Erythroblast (primary cell): ENCODE data around the gene SLC6A13.

Experiments
- GATA1 ChIP-seq: IDR thresholded peaks from 2 replicates; pipeline ENCODE4 v1.6.1; 2011; ENCODE audit warnings: low read depth, mild to moderate bottlenecking, control low read depth, low read length, moderate library complexity
- POLR2A ChIP-seq: IDR thresholded peaks from 2 replicates; pipeline ENCODE4 v1.6.1; 2011; ENCODE audit warnings: mild to moderate bottlenecking, low read length

DNA sequence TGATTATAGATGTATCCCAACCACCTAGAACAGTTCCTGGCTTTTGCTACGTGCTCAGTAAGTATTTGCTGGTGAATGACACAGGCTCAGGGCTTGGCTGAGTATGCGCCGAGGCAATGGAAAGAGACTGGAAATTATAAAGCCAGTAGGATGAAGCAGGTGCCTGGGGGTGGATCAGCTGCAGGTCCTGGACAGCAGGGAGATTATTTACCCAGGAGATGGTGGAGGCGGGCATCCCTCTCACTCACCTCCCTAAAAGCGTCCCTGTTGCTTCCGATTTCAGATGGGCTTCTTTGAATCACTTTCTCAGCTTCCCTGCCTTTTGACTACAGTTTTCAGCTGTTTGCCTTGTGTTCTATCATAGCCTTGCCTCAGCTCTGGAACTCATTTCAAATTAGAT is 6.4 kb downstream of the SLC6A13 start:
- TF ChIP-seq POLR2A (no peak), GATA1 (no peak)
